RCC 7860 (cell line): ENCODE results near the gene FSD2.
A peak's percentile ranks its signal among the peaks of the same experiment; 100 is the strongest.

Experiments used
- DNase-seq: peaks from one replicate; pipeline ENCODE4 v3.0.0-alpha.2; 2015; ENCODE audit warnings: low spot score
- FAIRE-seq: peaks from 2 replicates; lab custom pipeline; 2012; peaks lifted over from hg19 to GRCh38; lab: Jason Lieb, UNC

The FSD2 gene

GRCh38 chr15:82805994-82806406 is at the start of gene FSD2:
FSD2 (minus strand) TSS chr15:82806069; CDS start chr15:82787390, 18,679 bp downstream.
- DNase-seq, result peak; percentile 71
- peak; percentile 75 for FAIRE-seq

GRCh38 chr15:82854554-82854953 is 48.7 kb upstream of the FSD2 start:
- DNase-seq (no peak), FAIRE-seq (no peak)

GRCh38 chr15:82852941-82853561 is 47.2 kb upstream of the FSD2 start:
- no peak for FAIRE-seq
- no peak for DNase-seq

GRCh38 chr15:82851981-82852511 is 46.2 kb upstream of the FSD2 start:
- no peak for DNase-seq
- FAIRE-seq, result no peak

GRCh38 chr15:82851306-82851850 is 45.5 kb upstream of the FSD2 start:
- FAIRE-seq, result no peak
- DNase-seq, result no peak

- FAIRE-seq (no peak), DNase-seq (no peak)
These were observed 44.9 kb upstream of the FSD2 start for GRCh38 chr15:82850731-82851130.

GRCh38 chr15:82849556-82850512 is 44.0 kb upstream of the FSD2 start:
- DNase-seq (peak; percentile 57), FAIRE-seq (no peak)

- no peak for DNase-seq
- FAIRE-seq, result no peak
These were observed 42.5 kb upstream of the FSD2 start for GRCh38 chr15:82848241-82848993.

- DNase-seq, result no peak
- no peak for FAIRE-seq
These were observed 41.8 kb upstream of the FSD2 start for GRCh38 chr15:82847703-82848102.

- DNase-seq (no peak), FAIRE-seq (no peak)
These were observed 40.8 kb upstream of the FSD2 start for GRCh38 chr15:82846621-82847020.

- no peak for FAIRE-seq
- no peak for DNase-seq
These were observed 39.8 kb upstream of the FSD2 start for GRCh38 chr15:82845686-82846085.

- FAIRE-seq, result no peak
These were observed 37.7 kb upstream of the FSD2 start for GRCh38 chr15:82843566-82843965.

GRCh38 chr15:82840166-82840565 is 34.3 kb upstream of the FSD2 start:
- FAIRE-seq (no peak), DNase-seq (no peak)

More at GRCh38 chr15:82843566-82843965, 37.7 kb upstream of the FSD2 start:
- DNase-seq, result no peak

- DNase-seq (no peak), FAIRE-seq (no peak)
These were observed 33.3 kb upstream of the FSD2 start for GRCh38 chr15:82839136-82839535.

GRCh38 chr15:82838096-82838735 is 32.3 kb upstream of the FSD2 start:
- DNase-seq (no peak), FAIRE-seq (no peak)

GRCh38 chr15:82835391-82835917 is 29.6 kb upstream of the FSD2 start:
- DNase-seq (no peak), FAIRE-seq (no peak)

- FAIRE-seq (no peak), DNase-seq (no peak)
These were observed 27.5 kb upstream of the FSD2 start for GRCh38 chr15:82833362-82833682.

- peak; percentile 99 for FAIRE-seq
- peak; percentile 98 for DNase-seq
These were observed 26.9 kb upstream of the FSD2 start for GRCh38 chr15:82832601-82833361.

- FAIRE-seq (no peak), DNase-seq (no peak)
These were observed 26.2 kb upstream of the FSD2 start for GRCh38 chr15:82831894-82832600.
